Stimulated activated CD4-positive, alpha-beta T cell treated with anti-CD3 and anti-CD28 coated beads, Interleukin-15, amount 100 ng/mL, for 24 hours (primary cell): Measurements from ENCODE around the gene GPR158.
"Not testable (repeated sequence)": the region's sequence is repeated elsewhere in the genome, so short reads cannot be mapped to it uniquely, and the experiment has no call there.

ENCODE experiments used
- DNase-seq: peaks from one replicate; pipeline ENCODE4 v3.0.0-alpha.2; 2020

The GPR158 gene

DNA sequence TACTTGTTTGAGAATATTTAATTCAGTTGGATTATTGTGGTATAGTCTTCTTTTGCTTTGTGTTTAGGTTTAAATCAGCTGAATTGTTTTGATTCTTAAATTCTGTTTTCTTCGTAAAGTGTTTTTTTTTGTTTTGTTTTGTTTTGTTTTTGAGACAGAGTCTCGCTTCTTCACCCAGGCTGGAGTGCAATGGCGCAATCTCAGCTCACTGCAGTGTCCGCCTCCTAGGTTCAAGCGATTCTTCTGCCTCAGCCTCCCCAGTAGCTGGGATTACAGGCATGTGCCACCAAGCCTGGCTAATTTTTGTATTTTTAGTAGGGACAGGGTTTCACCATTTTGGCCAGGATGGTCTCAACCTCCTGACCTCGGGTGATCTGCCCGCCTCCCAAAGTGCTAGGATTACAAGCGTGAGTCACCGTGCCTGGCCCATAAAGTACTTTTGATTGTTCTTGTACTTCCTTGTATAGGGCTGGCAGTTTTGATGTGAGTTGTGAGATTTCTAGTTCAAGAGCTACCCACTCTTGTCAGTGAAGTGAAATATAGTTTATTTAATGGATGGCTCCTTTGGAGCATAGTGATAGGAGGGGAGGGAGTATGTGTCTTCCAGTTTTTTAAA lies 142.9 kb downstream of the GPR158 start:
- DNase-seq = not testable (repeated sequence)

DNA sequence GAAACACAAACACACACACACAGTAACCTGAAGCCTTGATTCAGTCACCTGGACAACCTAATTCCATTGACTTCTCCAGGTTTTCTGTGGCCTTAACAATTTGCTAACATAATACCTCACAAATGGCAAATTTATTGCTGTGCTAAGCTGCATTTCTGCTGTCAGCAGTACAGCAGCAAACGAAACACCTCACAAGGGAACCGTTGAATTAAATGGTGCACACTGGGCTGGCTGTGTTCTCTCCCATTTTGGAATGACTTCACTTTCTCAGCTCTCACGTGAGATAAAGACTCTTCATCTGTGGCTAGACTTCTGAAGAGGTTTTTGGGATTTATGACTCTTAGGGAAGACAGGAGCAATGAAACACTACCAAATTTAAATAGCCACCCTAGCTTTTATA lies 152.5 kb downstream of the GPR158 start:
- DNase-seq = no peak

DNA sequence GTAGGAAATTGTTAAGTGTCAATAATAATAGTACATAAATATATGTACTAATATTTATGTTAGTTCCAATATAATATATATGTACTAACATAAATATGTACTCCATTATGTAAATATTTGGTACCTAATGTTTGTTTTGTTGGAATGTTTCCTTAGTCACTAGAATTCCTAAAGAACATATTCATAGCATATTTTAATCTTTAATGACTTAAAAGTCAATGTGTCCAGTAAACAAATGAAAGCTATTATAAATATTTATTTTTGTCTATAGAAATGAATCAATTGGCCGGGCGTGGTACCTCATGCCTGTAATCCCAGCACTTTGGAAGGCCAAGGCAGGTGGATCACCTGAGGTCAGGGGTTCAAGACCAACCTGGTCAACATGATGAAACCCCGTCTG lies 153.6 kb downstream of the GPR158 start:
- no peak for DNase-seq

DNA sequence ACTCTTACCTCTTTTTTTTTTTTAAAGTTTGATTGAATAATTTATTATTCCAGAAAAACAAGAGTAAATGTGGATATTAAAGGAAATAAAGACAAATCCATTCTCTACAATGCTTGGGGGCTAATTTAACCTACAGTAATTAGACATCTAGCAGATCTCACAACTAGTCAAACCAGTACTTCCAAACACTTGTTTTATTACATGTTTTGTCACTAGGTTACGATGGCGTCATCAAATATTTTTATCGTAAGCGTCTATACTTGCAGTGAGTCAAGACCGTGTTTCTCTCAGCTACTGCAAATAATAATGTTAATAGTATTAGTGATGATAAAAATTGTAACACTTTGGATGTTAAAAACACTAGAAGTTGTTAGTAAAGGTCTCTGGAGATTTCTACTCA lies 154.8 kb downstream of the GPR158 start:
- not testable (repeated sequence) for DNase-seq

DNA sequence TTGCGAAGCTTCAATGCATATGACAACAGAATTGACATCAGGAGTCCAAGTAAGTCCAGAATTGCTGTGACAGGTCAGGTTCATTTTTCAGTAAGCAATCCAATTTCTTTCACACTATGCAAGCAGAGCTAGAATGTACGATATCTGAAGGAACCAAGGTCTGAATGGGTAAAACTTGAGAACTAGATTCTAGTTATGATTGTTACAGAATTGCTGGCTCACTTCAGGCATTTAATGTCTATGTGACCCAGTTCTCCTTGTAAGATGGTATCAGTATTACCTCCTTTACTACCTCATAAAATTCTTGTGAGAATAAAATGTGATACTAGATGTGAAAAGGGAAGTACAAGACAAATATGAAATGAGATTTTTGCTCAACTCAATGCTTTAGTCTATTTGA lies 159.6 kb downstream of the GPR158 start:
- DNase-seq = no peak

DNA sequence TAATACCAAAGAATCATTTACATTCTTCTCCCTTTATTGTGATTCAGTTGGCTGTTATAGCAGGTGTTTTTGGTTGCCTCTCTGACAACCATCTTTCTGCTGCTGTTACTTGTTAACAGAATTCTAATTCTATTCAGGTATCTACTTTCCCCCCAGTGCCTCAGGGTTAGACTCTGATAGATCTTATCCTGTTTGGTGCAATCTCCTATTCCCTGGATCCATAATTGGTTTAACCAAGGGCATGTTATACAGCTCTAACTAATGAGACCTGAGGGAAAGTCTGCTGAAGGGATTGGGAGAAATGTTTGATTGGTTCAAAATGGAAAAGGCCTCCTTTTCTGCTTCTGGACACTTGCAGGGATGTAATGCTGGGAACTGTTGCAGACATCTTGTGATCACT lies 161.5 kb downstream of the GPR158 start:
- DNase-seq = no peak

DNA sequence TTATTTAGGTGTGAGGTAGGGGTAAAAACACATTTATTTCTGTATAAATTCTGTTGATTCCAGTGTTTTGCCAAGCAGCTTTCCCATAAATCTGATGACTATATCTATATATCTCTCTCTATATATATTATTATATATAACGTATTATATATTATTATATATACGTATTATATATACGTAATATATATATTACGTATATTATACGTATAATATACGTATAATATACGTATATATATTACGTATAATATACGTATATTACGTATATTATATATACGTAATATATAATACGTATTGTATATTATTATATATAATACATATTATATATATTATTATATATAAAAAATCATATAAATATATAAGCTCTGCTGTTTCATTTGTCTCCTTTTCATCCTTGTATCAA lies 163.5 kb downstream of the GPR158 start:
- DNase-seq = no peak

DNA sequence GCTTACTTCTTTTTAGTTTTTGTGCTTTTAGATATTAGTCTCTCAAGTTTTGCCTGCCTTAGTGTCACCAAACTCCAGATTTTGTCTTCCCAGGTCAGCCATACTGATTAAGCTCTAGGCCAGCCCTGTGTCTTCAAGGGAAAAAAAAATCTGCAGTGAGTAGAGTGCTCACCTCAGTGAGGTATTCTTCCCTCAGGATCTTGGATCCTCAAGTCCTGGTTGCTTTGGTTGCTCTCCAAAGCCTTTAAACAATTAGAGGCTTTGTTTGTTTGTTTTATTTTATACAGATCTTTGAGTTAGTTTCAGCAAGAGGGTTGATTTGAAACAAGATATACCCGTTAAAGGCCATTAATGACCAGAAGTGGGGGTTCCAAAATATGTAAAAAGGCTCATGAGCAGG lies 165.2 kb downstream of the GPR158 start:
- DNase-seq = no peak

DNA sequence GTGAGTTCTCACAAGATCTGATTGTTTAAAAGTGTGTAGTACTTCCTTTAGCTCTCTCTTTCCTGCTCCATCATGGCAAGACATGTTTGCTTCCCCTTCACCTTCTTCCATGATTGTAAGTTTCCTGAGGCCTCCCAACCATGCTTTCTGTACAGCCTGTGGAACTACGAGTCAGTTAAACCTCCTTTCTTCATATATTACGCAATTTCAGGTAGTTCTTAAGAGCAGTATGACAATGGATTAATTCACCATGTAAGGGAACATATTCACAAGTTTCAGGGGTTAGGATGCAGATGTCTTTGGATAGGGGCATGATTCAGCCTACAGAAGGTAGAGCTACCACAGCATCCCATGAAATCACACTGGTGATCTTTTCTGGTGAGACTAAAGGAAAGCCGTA lies 174.7 kb downstream of the GPR158 start:
- no peak for DNase-seq

DNA sequence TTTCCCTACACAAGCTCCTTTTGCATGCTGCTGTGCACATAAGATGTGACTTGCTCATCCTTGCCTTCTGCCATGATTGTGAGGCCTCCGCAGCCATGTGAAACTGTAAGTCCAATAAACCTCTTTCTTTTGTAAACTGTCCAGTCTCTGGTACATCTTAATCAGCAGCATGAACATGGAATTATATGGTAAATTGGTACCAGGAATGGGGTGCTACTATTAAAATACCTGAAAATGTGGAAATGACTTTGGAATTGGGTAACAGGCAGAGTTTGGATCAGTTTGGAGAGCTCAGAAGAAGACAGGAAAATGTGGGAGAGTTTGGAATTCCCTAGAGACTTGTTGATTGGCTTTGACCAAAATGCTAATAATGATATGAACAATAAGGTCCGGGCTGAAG lies 181.8 kb downstream of the GPR158 start:
- no peak for DNase-seq

DNA sequence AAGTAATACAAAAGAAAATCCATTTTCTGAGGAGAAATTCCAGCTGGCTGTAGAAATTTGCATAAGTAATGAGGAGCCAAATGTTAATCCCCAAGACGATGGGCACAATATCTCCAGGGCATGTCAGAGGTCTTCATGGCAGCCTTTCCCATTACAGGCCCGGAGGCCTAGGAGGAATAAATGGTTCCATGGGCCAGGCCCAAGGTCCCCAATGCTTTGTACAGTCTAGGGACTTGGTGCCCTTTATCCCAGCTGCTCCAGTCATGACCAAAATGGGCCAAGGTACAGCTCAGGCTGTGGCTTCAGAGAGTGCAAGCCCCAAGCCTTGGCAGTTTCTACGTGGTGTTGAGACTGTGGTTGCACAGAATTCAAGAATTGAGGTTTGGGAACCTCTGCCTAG lies 182.5 kb downstream of the GPR158 start:
- DNase-seq = no peak

DNA sequence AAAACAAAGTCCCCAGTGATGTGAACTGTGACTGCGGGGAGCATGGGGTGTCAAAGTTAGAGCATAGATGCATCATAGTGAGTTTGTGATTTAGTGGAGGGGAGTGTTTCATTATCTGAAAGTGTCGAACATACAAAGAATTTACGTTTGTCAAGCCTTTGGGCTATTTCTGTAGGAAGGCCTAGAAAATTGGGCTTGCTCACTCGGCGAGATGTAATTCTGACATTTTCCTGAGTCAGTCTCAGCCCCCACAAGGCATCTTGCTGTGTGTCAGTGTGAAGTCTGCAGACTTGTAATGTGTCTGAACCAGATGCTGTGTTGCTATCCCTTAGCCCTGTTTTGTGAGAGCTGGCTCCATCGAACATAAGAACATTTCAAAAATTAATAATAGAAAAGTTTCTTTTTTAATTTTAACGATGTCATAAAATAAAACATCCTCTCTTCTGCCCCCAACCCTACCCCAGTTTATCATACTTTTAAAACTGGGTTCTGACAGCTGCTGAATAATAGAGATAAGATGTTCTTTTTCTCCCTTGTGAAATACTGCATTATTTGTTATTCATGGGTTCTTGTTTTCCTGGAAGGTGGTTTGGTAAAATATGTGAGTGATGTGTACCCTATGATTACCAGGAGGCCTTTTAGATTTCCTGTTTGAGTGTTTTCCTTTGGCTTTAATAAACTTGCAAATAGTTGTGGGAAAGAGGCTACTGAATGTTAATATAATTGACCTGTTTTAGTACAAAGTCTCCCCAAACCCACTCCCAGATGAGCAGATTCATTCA lies 207.4 kb downstream of the GPR158 start:
- DNase-seq = no peak

DNA sequence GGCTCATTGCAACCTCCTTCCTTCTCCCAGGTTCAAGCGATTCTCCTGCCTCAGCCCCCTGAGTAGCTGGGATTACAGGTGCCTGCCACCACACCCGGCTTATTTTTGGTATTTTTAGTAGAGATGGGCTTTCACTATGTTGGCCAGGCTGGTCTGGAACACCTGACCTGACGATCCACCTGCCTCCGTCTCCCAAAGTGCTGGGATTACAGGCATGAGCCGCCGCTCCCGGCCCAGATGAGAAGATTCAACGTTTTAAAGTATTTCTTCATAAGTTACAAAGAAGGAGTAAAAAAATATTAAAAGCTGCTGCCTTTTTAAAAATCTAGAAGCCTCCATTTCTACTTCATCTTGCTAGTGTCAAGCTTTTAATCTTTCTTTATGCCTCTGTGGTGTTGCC lies 208.1 kb downstream of the GPR158 start:
- not testable (repeated sequence) for DNase-seq

DNA sequence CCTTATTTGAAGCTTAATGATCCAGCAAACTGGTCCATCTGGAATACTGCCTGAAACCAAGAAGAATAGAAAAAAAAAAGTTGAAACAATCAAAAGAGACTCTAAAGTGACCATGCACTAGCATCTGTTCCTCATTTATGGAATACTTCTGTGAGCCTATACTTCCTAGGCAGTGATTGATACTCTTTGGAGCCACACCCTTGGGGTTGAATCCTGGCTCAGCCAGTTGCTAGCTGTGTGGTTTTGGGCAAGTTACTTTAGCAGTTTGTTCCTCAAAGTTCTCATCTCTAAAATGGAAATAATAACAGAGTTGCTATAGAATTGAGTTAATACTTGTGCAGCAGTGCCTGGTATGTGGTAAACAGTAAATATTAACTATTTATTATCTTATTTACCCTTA lies 208.9 kb downstream of the GPR158 start:
- DNase-seq = no peak

DNA sequence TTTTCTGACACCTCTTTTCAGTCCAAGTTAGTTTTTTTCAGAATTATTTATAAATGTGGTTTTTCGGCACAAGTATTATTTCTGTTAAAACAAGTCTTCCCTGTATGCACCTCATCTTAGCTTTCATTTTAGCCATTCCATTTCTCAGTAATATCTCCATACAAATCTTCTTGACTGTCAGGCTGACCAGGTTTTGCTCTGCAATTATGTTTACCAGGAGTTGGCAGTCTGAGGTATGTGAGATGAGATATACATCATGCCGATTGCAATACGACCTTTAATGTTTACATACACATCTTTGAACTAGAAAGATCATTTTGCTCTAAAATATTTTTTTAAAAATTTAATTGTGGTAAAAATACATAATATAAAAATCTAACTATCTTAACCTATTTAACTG lies 209.8 kb downstream of the GPR158 start:
- no peak for DNase-seq

DNA sequence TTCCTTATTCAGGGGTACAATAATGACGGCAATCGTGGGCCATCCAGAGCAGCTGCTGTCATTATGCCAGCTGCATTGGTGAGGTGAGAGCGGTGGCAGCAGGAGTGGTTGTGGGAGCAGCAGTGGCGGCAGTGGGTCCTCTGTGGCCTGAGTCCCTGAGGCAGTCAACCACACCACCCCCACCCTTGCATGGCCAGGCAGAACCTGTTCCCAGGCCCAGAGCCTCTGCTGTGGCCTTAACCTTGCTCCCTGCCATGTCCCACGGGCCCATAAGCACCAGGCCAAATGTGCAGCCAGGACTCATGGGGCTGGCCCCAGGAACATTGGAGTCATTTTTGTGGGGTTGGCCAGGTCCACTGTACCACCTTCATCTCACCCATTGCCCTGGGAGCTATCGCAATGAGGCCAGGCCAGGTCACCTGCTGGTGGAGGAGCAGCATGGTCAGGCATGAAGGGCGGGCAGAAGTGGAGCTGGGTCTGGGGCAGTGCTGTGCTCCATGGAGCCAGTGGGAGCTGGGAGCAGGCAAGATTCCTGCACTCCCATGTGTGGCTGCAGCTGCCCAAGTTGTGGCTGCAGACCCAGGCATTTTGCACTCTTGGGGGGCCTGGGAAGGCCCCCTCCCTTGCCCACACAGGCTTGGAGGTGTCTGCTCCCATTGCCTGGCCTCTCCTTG lies 213.5 kb downstream of the GPR158 start:
- no peak for DNase-seq

DNA sequence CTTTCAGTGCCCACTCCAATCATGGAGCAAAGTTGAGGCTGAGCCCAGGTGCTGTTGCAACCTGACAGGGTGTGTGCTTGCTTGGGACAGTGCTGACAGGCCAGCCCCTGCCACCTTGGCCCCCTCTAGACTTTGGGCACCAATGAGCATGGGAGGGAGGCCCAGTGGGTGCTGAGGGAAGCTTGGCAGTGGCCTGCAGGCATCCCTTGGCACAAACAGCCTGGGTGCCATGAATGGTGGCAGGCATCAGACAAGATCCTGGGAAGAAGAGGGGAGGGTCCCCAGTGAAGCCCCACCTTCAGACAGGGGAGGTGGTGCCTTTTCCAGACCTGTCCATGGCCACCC lies 214.0 kb downstream of the GPR158 start:
- no peak for DNase-seq

DNA sequence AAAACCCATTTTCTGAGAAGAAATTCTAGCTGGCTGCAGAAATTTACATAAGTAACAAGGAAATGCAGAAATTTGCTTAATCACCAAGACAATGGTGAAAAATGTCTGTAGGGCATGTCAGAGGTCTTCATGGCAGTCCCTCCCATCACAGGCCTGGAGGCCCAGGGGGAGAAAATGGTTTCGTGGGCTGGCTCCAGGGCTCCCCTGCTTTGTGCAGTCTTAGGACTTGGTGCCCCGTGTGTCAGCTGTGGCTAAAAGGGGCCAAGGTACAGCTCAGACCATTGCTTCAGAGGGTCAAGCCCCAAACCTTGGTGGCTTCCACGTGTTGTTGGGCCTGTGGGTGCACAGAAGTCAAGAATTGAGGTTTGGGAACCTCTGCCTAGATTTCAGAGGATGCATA lies 215.9 kb downstream of the GPR158 start:
- DNase-seq = no peak

DNA sequence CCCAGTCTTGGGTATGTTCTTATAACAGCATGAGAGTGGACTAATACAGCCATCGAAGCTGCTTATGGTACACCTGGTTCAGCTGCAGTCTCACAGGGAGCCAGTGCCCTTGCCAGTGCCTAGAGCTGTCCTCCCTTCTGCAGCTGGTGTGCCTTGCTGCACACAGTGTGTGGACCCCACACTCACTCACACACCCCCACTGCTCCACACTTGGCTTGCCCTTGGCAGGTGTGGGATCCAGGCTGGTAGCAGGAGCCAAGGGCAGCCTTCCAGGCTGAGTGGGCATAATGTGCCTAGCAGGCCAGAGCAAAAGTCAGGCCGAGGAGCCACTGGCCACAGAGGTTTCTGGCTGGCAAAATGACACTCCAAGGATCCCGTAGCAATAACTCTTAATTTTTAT lies 217.3 kb downstream of the GPR158 start:
- DNase-seq = no peak

DNA sequence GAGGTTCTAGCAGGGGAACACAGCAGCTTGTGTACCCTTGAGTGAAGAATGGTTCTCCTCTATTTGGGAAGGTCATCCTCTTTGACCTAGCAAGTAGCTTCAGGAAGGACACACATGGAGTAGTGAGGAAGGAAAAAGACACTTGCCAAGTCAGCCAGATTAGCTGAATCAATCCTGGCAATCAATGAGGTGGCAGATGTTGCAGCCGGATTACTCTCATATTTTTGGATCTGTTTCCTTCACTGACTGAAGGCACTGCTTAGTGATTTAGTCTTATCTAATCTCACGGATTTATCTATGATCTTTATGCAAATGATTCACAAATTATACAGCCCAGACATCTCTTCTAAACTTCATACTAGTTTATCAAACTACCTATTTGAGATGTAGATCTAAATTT lies 218.8 kb downstream of the GPR158 start:
- DNase-seq = no peak

DNA sequence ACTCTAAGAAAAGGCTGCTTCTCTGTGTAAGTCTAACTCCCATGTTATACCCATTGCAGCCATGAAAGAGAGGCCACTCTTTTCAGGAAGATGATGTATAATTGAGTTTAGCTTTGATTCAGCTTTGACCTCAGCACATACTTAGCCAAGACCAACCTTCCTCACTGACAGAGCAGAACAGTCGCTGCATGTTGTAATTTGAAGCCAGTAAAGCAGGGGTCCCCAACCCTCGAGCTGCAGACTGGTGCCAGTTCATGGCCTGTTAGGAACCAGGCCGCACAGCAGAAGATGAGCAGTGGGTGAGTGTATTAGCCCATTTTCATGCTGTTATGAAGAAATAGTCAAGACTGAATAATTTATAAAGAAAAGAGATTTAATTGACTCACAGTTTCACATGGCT lies 223.9 kb downstream of the GPR158 start:
- no peak for DNase-seq

DNA sequence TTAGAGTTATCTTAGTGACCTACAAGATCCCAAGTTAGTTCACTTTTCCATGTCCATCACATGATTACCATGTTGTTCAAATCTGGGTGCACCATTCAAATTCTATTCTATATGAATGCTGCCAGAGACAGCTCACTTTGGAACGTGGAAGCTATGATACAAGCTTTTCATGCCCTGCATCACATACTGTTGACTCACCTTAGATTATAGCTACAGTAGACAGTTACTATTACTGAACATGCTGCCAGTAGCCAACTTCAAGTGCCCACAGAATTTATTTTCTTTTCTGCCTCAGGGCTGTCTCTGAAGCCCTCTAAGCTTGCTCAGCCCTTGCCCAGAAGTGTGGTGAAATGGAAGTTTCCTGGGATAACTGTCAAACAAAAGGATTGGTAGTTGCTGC lies 231.1 kb downstream of the GPR158 start:
- DNase-seq = no peak

DNA sequence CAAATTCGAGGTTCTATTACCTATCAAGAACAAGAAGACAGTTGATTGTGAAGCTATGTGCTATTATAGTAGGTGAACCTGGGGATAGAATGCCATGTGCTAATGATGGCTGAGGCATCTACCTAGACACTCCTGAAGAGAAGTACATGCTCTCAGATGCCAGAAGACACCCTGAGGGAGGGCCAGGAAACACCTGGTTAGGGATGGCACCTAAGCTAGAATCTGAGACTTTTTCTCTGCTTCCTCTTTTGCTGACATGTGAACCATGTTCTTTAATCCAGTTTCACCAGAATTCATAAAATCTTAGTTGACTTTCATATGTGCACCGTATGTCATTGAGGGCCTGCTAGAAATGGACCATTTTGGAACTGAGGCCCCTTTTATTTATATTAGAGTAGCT lies 242.8 kb downstream of the GPR158 start:
- no peak for DNase-seq

DNA sequence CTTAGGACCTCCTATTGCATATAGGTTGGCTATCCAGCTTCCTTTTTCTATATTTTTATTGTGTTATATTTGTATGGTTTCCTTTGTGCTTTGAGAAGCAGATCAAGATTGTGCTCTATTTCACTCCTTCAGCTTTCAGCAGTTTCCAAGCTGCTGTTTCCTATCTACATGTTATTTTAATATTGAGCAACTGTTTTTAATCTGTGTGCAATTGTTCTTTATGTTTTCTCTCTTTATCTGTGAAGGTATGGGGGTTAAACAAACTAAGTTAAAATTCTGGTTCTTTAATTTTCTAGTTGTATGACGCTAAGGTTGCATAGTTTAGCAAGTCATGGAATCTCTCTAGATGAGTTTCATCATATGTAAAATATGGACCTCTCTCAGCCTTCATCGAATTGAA lies 251.0 kb downstream of the GPR158 start:
- DNase-seq = no peak

DNA sequence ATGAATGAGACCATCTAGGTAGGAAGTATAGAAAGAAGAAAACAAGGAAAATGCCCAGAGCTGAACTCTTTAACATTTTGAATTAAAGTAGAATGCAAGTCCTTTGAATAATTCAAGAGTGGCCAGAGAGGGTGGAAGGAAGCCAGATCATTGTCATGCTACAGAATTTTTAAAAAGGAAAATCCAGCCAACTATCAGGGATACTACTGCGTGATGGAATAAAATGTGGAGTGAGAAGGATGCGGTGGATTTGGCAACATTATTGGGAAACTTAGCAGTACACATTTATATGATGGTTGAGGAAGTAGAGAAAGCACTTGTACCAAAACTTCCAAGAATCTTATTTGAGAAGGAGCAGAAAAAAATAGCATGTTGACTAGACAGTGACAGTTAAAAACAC lies 261.6 kb downstream of the GPR158 start:
- no peak for DNase-seq
